Measurements from ENCODE around the gene UBASH3A.

DNA sequence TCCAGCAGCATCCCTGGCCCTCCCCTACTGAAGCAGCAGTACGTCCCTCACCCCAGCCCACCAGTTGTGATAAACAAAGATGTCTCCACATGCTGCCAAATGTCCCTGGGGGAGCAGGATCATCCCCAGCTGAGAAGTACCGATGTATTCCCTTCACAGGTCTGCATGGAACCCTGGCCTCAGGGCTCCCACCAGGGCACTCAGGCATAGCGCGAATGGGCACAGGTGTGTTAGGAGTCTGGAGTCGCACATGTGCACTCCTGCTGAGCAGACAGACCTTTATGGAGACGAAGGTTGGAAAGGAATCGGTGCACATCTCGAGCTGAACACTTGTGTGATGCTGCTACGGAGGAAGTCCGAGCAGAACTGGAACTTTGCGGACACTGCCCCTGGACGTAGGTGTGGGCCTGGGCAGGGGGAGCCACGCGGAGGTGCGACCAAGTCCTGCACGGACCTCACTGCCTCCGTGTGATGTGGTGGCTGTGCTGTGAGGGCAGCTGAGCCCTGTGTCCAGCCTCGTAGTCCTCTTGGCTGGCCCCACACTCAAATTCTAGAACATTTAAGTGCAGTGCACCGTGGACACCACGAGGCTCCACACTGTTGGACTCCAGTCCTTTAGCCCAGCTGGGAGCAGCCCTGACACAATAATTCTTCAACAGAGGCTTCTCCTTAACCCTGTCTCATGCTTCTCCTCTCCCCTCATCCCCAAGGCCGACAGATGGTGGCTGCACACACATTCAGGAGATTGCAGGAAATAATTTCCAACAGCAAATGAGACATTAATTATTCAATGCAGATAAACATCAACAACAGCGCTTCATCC, 48.9 kb downstream of the UBASH3A start:
- TF ChIP-seq, protein P1, sequence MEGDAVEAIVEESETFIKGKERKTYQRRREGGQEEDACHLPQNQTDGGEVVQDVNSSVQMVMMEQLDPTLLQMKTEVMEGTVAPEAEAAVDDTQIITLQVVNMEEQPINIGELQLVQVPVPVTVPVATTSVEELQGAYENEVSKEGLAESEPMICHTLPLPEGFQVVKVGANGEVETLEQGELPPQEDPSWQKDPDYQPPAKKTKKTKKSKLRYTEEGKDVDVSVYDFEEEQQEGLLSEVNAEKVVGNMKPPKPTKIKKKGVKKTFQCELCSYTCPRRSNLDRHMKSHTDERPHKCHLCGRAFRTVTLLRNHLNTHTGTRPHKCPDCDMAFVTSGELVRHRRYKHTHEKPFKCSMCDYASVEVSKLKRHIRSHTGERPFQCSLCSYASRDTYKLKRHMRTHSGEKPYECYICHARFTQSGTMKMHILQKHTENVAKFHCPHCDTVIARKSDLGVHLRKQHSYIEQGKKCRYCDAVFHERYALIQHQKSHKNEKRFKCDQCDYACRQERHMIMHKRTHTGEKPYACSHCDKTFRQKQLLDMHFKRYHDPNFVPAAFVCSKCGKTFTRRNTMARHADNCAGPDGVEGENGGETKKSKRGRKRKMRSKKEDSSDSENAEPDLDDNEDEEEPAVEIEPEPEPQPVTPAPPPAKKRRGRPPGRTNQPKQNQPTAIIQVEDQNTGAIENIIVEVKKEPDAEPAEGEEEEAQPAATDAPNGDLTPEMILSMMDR (IDR thresholded peaks at IDR 0.05) = no peak
- no peak for TF ChIP-seq POLR2A (IDR thresholded peaks at IDR 0.05)
